ENCODE measurements around the gene CBX3.
A peak's percentile ranks its signal among the peaks of the same experiment; 100 is the strongest.
"Not testable (repeated sequence)": the region's sequence is repeated elsewhere in the genome, so short reads cannot be mapped to it uniquely, and the experiment has no call there.

Gene CBX3

DNA sequence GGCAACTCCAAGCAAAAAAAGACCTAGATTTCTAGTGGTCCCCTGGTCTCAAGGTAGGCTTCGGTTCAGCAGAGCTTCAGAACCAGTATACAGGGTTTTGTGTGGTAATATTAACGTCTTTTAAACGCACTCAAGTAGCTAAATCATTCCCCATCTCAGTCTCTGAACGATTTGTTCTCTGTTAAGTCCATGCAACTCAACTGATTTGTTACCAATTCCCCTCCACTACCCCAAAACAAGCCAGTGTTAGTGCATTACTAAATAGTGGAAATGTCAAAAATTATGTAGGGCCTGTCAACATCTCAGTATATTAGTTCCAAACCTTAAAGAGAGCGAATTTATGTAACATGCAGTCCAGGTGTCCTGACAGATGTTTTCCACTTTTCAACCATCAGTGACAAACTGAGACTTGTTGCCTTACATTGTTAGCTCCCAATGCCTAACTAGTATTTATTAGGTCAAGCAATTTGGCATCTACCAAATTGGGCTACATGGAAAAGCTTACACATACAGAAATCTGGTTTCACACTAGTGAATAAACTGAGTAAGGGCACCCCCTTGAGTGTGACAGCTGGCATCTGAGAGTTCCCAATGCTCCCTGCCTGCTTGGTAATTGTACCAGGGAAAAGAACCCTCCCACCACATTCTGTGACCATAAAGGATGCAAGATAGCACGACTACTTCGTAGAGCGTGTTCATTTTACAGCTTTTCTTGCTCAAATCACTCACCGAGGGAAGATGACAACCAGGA lies 13.2 kb upstream of the CBX3 start:
- no peak for DNase-seq (ENCODE audit: low read depth in 2 of 2)

DNA sequence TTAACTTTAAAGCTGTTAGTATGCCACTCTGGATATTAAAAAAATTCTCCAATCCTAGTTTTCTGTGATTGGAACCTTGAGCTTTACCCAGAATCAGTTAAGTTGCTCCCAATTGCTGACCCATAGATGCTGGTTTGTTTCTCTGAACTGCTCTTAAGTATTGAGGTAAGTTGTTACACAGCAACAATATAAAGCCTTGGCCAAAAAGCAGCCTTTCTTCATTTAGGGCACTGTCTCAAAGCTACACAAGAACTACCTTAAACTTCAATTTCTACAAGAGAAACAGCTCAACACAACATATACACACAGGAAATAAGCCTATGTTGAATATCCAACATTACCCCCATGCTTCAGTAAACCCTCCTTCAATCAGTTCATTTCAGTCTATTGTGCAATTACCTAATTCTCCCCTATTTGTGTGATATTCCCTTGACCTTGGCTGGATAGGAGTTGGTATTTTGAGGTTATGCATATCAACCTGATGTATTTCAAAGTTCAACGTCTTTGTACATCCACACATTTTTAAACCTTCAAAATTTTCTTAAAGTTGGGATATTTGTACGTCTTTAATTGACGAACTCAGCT lies 12.5 kb upstream of the CBX3 start:
- no peak for DNase-seq (ENCODE audit: low read depth in 2 of 2)

DNA sequence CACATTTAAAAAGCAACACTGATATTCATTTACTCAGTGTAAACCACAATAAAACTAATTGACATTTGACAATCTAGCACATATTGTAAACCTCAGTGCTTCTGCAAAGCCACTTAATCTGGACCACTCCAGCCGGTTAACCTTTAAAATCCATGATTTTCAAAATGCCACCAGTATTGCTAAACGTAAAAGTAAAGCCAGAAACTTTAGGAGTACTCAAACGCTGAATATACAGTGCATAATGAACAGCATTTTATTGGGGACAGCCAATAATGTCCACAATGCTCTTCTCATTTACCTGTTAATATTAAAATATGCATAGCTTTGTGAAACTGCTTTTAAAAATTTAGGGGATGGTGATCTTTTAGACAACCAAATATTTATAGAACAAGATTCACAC lies 11.8 kb upstream of the CBX3 start:
- no peak for DNase-seq (ENCODE audit: low read depth in 2 of 2)

DNA sequence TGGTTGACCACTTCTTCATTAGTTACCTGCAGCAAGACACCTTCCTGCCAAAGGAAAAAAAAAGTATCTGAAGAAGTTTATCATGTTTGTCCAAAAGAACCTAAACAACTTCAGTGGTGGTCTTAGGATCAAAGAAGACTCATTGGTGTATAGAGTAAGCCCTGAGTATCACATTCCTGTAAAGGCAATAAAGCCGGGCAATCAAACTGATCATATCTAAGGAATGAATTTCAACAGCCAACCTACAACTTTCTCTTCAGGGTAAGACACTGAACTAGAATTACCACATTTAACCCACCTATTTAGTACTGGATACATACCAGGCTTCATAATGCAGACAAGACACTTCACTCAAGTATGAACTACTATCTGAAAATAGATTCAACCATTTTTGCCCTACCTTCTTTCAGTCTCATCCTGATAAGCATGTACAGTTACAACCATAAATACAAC lies 11.1 kb upstream of the CBX3 start:
- DNase-seq (ENCODE audit: low read depth in 2 of 2): no peak

DNA sequence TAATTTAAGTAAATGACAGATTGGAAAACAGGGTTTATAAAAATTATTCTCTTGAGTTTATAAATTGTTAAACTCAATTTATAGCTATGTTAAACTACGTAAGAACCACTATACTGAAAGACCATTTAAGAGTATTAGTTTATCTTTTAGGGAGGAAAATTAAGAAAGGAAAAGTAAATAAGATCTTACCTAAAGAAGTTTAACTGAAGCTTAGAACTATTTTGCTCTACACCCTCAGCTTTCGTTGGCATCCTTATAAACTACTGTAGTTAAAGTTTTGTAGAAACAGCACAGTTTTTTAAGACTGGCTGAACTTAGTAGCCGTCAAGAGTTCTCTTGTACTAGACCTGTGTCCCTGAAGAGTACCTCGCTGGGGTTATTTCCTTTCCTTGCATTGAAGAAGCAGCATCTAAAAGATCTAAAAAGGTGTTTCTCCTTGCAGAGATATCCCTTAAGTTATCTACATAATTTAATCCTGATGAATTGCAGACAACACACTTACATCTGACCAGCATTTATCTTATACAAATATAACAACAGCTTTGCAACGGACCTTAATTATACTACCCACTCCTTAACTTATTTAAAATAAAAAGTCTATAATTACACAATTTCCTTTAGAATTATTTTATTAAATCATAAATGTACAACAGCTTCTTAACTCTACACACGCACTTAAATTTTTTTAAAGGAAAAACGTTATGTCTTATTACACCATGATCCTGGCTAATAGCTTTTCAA lies 10.1 kb upstream of the CBX3 start:
- no peak for DNase-seq (ENCODE audit: low read depth in 2 of 2)

DNA sequence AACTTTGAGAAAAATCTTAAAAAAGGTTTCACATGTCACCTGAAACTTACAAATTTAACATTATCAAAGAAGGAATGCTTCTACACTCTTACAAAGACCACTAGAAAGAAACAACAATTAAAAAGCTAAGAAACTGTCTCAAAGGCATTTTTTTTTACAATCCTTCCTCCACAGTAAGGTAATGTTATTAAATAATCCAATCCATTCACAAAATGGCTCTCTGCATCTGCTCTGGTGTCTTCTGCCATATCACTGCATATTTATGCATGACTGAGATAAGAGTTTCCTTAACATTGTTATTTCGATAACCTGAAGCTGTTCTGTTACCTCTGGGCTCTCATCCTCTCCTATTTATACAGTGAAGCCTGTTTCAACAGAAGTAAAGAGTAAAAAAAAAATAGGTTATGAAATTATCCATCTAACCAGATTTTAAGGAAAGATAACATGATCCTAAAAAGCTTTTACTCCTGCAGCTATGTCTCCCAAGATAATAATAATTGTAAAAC lies 9.5 kb upstream of the CBX3 start:
- no peak for DNase-seq (ENCODE audit: low read depth in 2 of 2)

DNA sequence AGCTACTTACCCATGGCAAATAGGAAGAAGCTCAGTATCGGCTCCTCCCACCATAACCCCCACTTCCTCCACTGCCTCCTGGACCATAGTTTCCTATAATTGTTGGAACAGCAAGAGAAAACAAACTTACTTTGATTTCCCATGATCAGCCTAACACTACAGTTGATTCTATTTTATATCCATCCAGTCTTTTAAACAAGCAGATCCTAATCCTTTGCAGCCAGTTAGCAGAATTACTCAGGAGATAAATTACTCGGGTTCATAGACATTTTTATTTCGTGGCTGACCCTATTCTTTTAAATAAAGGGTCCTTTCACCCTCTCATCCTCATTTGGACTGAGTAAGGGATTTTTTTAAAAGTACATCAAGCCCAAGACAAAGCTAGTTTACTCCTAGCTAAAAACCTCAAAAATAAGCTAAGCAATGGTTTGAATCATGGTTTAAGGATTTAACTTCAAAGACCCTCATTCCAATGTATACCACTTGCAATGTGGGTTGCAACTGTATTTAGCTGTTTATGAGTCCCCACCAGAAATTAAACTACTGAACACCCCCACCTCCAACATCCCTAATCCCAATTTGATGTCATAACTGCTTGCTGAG lies 9.0 kb upstream of the CBX3 start:
- no peak for DNase-seq (ENCODE audit: low read depth in 2 of 2)

DNA sequence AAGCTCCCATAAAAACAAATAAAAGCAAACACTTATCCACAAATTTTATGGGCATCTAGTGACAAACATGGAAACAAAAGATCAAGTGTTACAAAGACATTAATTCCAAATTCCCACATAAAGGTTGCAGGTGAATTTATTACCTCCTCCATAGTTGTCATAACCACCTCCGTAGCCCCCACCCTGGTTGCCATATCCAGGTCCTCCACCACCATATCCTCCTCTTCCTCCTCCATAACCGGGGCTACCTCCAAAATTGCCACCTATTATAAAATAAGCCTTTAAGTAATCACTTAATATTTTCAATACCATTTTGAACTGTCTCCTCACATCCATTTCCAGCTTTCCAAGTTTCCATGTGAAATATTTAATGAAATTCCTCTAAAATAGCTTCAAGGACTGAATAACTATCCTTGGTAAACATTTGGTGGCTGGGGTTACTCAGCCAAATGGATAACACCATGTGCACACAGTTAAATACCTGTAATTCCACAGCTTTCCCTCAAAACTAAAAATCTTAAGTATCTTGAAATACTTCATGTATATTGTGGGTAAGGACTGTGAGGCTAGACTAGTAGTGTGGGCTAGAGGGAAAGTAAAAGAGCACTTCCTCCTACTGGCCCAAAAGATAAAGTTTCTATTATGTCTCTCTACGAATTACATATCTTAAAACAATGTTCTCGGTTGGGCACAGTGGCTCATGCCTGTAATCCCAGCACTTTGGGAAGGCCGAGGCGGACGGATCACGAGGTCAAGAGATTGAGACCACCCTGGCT lies 7.9 kb upstream of the CBX3 start:
- DNase-seq (ENCODE audit: low read depth in 2 of 2): no peak

DNA sequence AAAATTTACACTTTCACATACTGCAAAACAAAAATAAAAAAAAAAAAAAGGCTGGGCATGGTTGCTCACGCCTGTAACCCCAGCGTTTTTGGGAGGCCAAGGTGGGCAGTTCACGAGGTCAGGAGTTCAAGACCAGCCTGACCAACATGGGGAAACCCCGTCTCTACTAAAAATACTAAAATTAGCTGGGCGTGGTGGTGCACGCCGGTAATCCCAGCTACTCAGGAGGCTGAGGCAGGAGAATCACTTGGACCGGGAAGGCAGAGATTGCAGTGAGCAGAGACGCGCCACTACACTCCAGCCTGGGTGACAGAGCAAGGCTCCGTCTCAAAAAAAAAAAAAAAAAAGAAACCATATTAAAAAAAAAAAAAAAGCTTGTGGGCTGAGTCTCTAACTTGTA lies 6.8 kb upstream of the CBX3 start:
- not testable (repeated sequence) for DNase-seq (ENCODE audit: low read depth in 2 of 2)

DNA sequence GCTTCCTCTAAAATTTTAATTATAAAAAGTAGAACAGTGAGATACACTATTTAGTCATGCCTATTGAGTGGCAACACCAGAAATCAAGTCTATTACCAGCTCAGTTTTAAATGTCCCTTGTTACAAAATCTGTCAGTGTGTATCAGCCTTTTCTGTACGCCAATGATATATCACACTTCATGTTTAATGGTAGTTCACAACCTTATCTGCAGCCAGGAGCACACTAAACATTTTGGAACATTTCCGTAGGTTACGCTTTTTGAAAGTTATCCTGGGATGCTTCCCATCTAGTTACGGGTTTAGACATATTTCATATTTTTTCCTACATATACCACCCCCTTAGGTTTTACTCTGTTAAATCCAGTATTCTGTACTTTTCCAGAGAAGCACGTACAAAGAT lies 6.4 kb upstream of the CBX3 start:
- DNase-seq (ENCODE audit: low read depth in 2 of 2): no peak

DNA sequence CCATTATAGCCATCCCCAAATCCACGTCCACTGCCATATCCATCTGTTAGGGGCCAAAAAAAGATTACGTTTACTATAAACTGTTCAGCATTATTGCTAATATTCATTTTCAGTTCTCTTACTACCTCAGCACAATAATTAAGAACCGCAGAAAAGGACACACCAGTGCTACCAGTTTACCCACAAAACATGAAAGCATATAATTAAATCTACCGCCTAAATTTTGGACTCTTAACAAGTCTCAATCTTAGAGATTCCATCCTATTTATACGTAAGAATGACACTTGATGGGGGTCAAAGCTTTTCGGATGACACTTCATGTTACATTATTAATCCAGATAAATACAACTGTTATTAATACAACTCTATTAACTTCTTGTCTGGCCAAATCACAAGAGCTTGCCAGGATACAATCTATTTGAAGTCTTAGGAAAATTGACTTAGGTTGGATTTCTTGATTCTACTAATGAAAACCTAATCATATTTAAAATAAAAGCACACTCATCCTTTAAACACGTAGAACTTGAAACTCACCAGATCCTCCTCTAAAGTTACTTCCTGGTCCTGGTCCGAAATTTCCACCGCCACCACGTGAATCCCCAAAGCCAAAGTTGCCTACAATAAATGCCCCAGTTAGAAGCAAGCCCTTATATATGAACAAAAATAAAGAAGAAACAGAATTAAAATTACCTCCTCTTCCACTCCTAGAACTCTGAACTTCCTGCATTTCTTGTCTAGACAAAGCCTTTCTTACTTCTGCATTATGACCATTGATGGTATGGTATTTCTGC lies 5.5 kb upstream of the CBX3 start:
- no peak for DNase-seq (ENCODE audit: low read depth in 2 of 2)

DNA sequence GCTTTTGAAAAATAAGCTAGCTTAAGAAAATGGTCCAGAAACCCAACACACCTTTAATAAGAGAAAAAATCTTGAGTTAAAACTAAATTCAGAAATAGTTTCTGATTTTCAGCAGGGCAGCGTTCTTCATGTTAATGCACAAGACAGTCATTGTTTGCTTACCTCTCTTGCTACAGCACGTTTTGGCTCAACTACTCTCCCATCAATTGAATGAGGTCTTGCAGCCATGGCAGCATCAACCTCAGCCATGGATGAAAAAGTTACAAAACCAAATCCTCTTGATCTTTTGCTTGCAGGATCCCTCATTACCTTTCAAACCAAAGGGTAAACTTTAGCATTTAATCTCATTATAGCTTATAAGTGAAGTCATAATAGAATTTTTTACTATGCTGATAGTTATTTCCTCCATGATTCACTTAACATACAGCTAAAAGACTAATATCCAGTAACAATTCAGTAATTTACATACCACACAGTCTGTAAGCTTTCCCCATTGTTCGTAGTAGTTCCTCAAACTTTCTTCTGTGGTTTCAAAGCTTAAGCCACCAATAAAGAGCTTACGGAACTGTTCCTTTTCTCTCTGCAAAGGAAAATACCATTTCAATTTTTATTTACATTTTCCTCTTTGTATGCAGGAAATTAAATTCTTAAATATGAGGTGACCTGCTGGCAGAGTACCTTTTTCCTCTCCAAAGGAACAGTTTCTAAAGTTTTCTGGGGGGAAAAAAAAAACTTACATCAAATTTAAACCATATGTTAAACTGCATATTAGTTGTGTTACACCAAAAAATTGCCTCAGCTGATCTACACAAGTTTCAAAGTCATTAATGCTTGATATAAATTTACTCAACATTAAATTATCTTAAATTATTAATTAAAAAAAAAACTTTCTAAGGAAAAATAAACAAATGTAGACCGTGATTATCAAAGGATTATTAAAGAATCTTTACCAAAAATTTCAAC lies 4.1 kb upstream of the CBX3 start:
- DNase-seq (ENCODE audit: low read depth in 2 of 2): no peak

DNA sequence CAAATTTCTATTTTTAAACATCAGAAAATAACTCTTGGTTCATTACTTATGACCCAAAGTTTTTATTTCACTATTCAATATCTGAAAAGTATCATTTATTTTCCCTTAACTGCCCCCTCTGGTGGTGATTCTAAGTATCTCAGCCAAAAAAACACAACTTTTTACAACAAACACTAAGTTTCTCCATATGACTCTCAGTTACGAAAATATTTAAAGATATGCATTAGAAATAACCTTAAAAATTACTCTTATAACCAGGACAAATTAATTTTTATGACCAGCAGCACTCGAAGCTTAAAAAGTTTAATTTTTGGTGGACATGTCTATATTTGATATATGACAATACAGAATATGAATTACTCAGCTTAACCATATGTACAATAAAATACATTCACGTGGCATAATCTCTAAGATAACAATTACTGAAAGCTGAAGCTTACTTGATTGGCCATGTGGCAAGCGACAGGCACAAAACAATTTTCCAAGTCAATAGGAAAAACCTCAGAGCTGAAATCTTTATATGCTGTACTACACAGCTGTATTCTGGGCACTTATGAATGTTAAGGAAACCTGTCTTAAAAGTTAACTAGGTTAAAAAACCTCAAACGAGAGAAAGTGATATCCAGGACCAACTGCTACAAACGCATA lies 3.3 kb upstream of the CBX3 start:
- DNase-seq (ENCODE audit: low read depth in 2 of 2): no peak

DNA sequence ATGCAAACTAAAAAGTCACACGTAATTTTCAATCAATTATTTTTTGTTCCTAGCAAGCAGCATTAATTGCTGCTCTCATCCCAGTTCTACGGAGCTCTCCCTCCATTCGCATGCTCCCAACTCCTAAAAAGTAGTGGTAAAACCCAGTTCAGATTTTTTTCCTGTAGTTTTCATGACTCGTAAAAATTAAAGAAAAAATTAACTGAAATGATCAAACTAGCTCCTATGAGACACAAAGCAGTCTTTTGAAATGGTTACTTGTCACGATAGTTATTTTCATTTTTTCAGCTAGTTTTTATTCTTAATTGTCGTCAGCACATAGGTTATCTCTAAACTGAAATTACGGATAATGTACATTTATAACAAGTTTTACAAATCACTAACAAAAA lies 2.8 kb upstream of the CBX3 start:
- DNase-seq (ENCODE audit: low read depth in 2 of 2): no peak

DNA sequence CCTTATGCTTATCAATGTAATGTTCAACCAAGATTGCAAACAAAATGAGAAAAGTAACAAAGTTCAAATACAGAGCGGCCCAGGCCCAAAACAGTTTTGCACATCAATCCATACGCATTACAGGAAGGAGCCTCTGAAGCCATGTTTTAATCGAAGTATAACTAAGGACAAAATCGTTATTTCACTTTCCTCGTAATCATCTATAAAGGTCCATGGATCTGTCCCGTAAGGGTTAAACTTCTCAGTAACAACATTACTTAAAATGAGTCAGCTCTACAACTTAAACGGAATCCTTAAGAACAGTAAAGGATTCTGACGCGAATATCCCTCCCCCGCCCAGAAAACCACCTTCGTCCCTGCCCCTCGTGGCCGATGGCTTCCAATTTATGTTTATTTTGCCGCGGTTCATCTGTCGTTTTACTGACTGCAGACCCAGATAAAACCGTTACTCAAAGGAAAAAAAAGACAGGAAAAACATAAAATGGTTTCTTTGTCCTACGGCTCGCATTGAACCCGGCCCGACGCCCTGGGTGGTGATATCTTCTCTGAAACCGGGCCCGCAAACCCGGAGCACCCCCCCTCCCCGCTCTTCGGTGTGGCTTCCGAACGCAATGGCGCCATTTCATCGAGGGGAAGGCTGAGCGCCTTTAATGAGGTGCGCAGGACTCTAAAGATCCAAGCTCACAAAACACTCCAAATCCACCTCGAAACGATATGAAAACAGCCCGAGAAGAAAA lies 2.1 kb upstream of the CBX3 start:
- DNase-seq (ENCODE audit: low read depth in 2 of 2): no peak

DNA sequence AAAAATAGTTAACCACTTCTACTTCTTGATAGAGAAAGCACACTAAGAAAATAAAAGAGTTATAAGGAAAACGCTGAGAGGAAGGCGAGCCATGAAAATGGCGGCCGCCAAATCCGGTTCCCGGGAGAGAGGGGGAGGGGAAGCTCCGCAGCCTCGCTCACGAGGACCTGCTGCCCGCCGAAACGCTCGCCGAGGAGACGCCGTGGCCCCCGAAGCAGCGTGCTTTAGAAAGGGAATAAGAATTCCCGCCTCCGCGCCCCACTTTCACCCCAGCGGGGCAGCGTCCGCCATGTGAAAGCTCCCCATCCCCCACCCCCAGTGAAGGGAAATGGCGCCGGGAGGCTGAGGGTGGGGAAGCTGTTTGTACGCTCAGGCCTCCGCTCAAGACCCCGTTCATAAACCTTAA lies 1.5 kb upstream of the CBX3 start:
- DNase-seq (ENCODE audit: low read depth in 2 of 2): peak; percentile 66 to 67

DNA sequence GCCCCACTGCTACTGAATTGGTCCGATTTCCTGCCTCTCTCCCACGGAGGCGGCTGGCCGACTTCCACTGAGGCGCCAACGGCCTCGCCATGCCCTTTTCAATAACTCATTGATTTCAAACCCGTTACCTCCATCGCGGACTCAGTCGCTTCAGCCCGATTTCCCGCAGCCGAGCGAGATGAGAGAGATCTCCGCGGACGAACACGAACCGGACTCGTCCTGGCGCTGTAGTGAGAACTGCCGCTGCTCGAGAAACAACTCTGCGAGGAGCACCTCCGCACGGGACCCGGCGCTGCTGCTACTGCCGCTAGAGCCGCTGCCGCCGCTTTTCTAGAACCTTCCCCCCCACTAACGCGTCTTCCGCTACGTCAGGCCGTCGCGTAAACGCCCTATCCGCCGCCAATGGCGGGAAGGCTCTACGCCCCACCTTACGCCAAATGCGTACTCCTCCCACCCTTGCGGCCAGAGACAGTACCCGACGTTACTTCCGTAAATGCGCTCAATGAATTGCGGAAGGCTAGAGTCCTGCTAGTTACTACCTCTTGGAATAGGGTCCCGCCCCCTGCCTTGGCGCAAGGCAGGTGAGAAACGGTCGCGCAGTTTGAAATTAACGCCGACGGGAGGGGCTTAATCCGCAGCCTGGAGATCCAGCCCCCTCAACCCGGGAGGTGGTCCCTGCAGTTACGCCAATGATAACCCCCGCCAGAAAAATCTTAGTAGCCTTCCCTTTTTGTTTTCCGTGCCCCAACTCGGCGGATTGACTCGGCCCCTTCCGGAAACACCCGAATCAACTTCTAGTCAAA lies 900 bp upstream of the CBX3 start, which contains the start of gene HNRNPA2B1:
TSS of gene HNRNPA2B1 (minus strand) at position 303 of the 803 bp plus-strand sequence. CDS start at position 134, 169 bp downstream.
- DNase-seq (ENCODE audit: low read depth in 2 of 2): peak; percentile 92 to 96

Data from activated CD4-positive, alpha-beta T cell treated with anti-CD3 and anti-CD28 coated beads for 24 hours (primary cell).